Mesenchymal stem cell (in vitro differentiated cells and primary cell): ENCODE data around the gene FAM83E.
"Not testable (repeated sequence)": the region's sequence is repeated elsewhere in the genome, so short reads cannot be mapped to it uniquely, and the experiment has no call there.

ENCODE experiments used
- DNase-seq: peaks from one replicate; pipeline ENCODE4 v3.0.0-alpha.2; 2013
- H2AFZ ChIP-seq: one replicate; pipeline ENCODE4 v1.6.1; 2013; ENCODE audit warnings: low read depth, mild to moderate bottlenecking, control low read depth, inconsistent platforms, low read length, moderate library complexity
- H2AK5ac ChIP-seq: 2 replicates; pipeline ENCODE4 v1.6.1; 2013; ENCODE audit warnings: low read length, moderate library complexity, mild to moderate bottlenecking, inconsistent platforms; ENCODE audit not compliant: severe bottlenecking
- H2BK120ac ChIP-seq: one replicate; pipeline ENCODE4 v1.6.1; 2013; ENCODE audit warnings: low read depth, mild to moderate bottlenecking, inconsistent platforms, low read length, moderate library complexity
- H2BK12ac ChIP-seq, 2 experiments: one replicate each; pipeline ENCODE4 v1.6.1; 2013; ENCODE audit warnings: inconsistent platforms in 2 of 2, low read length in 2 of 2, mild to moderate bottlenecking in 2 of 2, moderate library complexity in 2 of 2, control low read depth in 1 of 2
- H2BK15ac ChIP-seq: one replicate; pipeline ENCODE4 v1.6.1; 2013; ENCODE audit warnings: mild to moderate bottlenecking, low read depth, inconsistent platforms; ENCODE audit not compliant: poor library complexity, severe bottlenecking
- H2BK5ac ChIP-seq: 2 replicates; pipeline ENCODE4 v1.6.1; 2013; ENCODE audit warnings: low read depth, mild to moderate bottlenecking, low read length, control low read depth, inconsistent platforms; ENCODE audit not compliant: poor library complexity, severe bottlenecking
- H3K14ac ChIP-seq, 2 experiments: one replicate each; pipeline ENCODE4 v1.6.1; 2013; ENCODE audit warnings: inconsistent platforms in 2 of 2, low read length in 2 of 2, control low read depth in 1 of 2, mild to moderate bottlenecking in 1 of 2, moderate library complexity in 1 of 2
- H3K18ac ChIP-seq, 2 experiments: one replicate each; pipeline ENCODE4 v1.6.1; 2013; ENCODE audit warnings: inconsistent platforms in 2 of 2, low read length in 2 of 2, control low read depth in 1 of 2, low read depth in 1 of 2, mild to moderate bottlenecking in 1 of 2
- H3K23ac ChIP-seq, 2 experiments: one replicate each; pipeline ENCODE4 v1.6.1; 2013; ENCODE audit warnings: inconsistent platforms in 2 of 2, low read length in 2 of 2, mild to moderate bottlenecking in 2 of 2, moderate library complexity in 2 of 2, control low read depth in 1 of 2
- H3K27ac ChIP-seq: 2 replicates; pipeline ENCODE4 v1.5.1; 2013; ENCODE audit warnings: mild to moderate bottlenecking, moderate library complexity, low read length, control low read depth, inconsistent platforms; ENCODE audit not compliant: poor library complexity, severe bottlenecking
- H3K27me3 ChIP-seq, 2 experiments: 2 replicates each; pipeline versions ENCODE4 v1.6.1 to v1.7.0; 2013; ENCODE audit warnings: low read length in 2 of 2, mild to moderate bottlenecking in 2 of 2, moderate library complexity in 2 of 2, control low read depth in 1 of 2, inconsistent platforms in 1 of 2; ENCODE audit not compliant: control insufficient read depth in 1 of 2, insufficient read depth in 1 of 2
- H3K36me3 ChIP-seq, 2 experiments: 2 replicates each; pipeline versions ENCODE4 v1.6.1 to v1.7.0; 2013; ENCODE audit warnings: low read length in 2 of 2, control low read depth in 1 of 2, inconsistent platforms in 1 of 2, low read depth in 1 of 2, mild to moderate bottlenecking in 1 of 2; ENCODE audit not compliant: insufficient read depth in 2 of 2, control insufficient read depth in 1 of 2
- H3K4ac ChIP-seq, 2 experiments: one replicate each; pipeline ENCODE4 v1.6.1; 2013; ENCODE audit warnings: inconsistent platforms in 2 of 2, low read length in 2 of 2, mild to moderate bottlenecking in 2 of 2, moderate library complexity in 2 of 2, control low read depth in 1 of 2, low read depth in 1 of 2
- H3K4me1 ChIP-seq: 2 replicates; pipeline ENCODE4 v1.6.1; 2013; ENCODE audit warnings: low read depth, low read length, control low read depth; ENCODE audit not compliant: control insufficient read depth, insufficient read depth
- H3K4me2 ChIP-seq: 2 replicates; pipeline ENCODE4 v1.6.1; 2013; ENCODE audit warnings: low read length, mild to moderate bottlenecking, inconsistent platforms; ENCODE audit not compliant: poor library complexity, severe bottlenecking
- H3K4me3 ChIP-seq, 2 experiments: 2 replicates each; pipeline versions ENCODE4 v1.5.1 to v1.7.0; 2013; ENCODE audit warnings: low read length in 2 of 2, mild to moderate bottlenecking in 2 of 2, control low read depth in 1 of 2, low read depth in 1 of 2; ENCODE audit not compliant: insufficient read depth in 1 of 2
- H3K79me1 ChIP-seq: replicated peaks from 2 replicates; pipeline ENCODE4 v1.6.1; 2013; ENCODE audit warnings: mild to moderate bottlenecking, control low read depth, low read length, inconsistent platforms; ENCODE audit not compliant: poor library complexity, severe bottlenecking
- H3K9ac ChIP-seq: 2 replicates; pipeline ENCODE4 v1.7.0; 2013; ENCODE audit warnings: mild to moderate bottlenecking, low read length, moderate library complexity
- H3K9me3 ChIP-seq: 2 replicates; pipeline ENCODE4 v1.7.0; 2013; ENCODE audit warnings: mild to moderate bottlenecking, low read length; ENCODE audit not compliant: control insufficient read depth
- H4K8ac ChIP-seq: one replicate; pipeline ENCODE4 v1.6.1; 2013; ENCODE audit warnings: inconsistent platforms, mild to moderate bottlenecking, low read length, moderate library complexity
- H4K91ac ChIP-seq: one replicate; pipeline ENCODE4 v1.6.1; 2013; ENCODE audit warnings: mild to moderate bottlenecking, low read length, inconsistent platforms
- WGBS: methylation state at CpG from one replicate; pipeline ENCODE4 v1.1.7; 2013; ENCODE audit warnings: mixed read lengths; 5-methylcytosine and 5-hydroxymethylcytosine counted together

FAM83E gene

GRCh38 chr19:48578891-48579290 is 36.0 kb downstream of the FAM83E start:
- WGBS = 77% methylated on average over 1 of the region's 3 CpGs
- Histone ChIP-seq H3K4me2 (no peak overlapping the region), H3K36me3 (no peaks in the 10 kb centered on the region), H3K4me1 (no peaks in the 10 kb centered on the region), H3K14ac (no peak overlapping the region), H4K8ac (no peak overlapping the region), H3K4me3 (no peak overlapping the region), H3K23ac (no peak overlapping the region), H3K9ac (no peak overlapping the region), H2AFZ (no peak overlapping the region), H2BK120ac (no peak overlapping the region), H2AK5ac (no peak overlapping the region), H2BK12ac (no peak overlapping the region), H3K79me1 (no peaks in the 10 kb centered on the region), H4K91ac (no peak overlapping the region), H3K27me3 (no peaks in the 10 kb centered on the region), H3K27ac (no peak overlapping the region), H3K9me3 (no peaks in the 10 kb centered on the region), H3K18ac (no peak overlapping the region), H3K4ac (no peak overlapping the region), H2BK15ac (no peak overlapping the region), H2BK5ac (no peak overlapping the region)
- DNase-seq = peak; percentile 34

GRCh38 chr19:48577908-48578307 is 37.0 kb downstream of the FAM83E start:
- not testable (repeated sequence) for H3K4me3 ChIP-seq, H2BK120ac ChIP-seq, H3K27ac ChIP-seq, H2BK5ac ChIP-seq, H3K27me3 ChIP-seq, H2BK12ac ChIP-seq, H3K79me1 ChIP-seq, DNase-seq, H3K14ac ChIP-seq, H3K18ac ChIP-seq, H2AFZ ChIP-seq, H3K4me1 ChIP-seq, H3K4ac ChIP-seq, H3K36me3 ChIP-seq, H3K9ac ChIP-seq, H3K23ac ChIP-seq, H3K4me2 ChIP-seq, H3K9me3 ChIP-seq, H2AK5ac ChIP-seq, H2BK15ac ChIP-seq, H4K91ac ChIP-seq, H4K8ac ChIP-seq
- 95% methylated on average over 7 of the region's 7 CpGs for WGBS

- no peak overlapping the region for H3K27ac ChIP-seq
- H3K4me2 ChIP-seq = no peak overlapping the region
- H3K23ac ChIP-seq = no peak overlapping the region
- H4K8ac ChIP-seq = no peak overlapping the region
- no peak overlapping the region for H2BK5ac ChIP-seq
- H3K18ac ChIP-seq = no peak overlapping the region
- H2BK120ac ChIP-seq = no peak overlapping the region
- H3K9me3 ChIP-seq = no peaks in the 10 kb centered on the region
- no peak overlapping the region for H3K14ac ChIP-seq
- H3K9ac ChIP-seq = no peak overlapping the region
- H3K36me3 ChIP-seq = no peaks in the 10 kb centered on the region
- no peak overlapping the region for H4K91ac ChIP-seq
- no peak overlapping the region for H3K4me3 ChIP-seq
- H2BK15ac ChIP-seq = no peak overlapping the region
- H2BK12ac ChIP-seq = no peak overlapping the region
- no peak overlapping the region for H2AK5ac ChIP-seq
- no peaks in the 10 kb centered on the region for H3K27me3 ChIP-seq
- DNase-seq = no peak
- no peak overlapping the region for H2AFZ ChIP-seq
- no peaks in the 10 kb centered on the region for H3K79me1 ChIP-seq
- WGBS = 79% methylated on average over 13 of the region's 23 CpGs
- no peak overlapping the region for H3K4ac ChIP-seq
- peaks cover 6% of the 10 kb centered on the region for H3K4me1 ChIP-seq
These were observed 38.8 kb downstream of the FAM83E start for GRCh38 chr19:48575931-48576622.

- H3K36me3 ChIP-seq = no peaks in the 10 kb centered on the region
- DNase-seq = no peak
- WGBS = 73% methylated on average over 12 of the region's 12 CpGs
These were observed 41.7 kb downstream of the FAM83E start for GRCh38 chr19:48573163-48573505.

More at GRCh38 chr19:48573163-48573505, 41.7 kb downstream of the FAM83E start:
- H3K79me1 ChIP-seq = no peaks in the 10 kb centered on the region
- no peak overlapping the region for H3K4me2 ChIP-seq
- no peak overlapping the region for H2BK15ac ChIP-seq
- H3K4me3 ChIP-seq = no peak overlapping the region
- no peak overlapping the region for H4K8ac ChIP-seq
- H2BK12ac ChIP-seq = no peak overlapping the region
- no peak overlapping the region for H2AK5ac ChIP-seq
- no peak overlapping the region for H3K9ac ChIP-seq
- H4K91ac ChIP-seq = no peak overlapping the region
- H3K27ac ChIP-seq = no peak overlapping the region
- H3K4me1 ChIP-seq = peaks cover 13% of the 10 kb centered on the region
- no peak overlapping the region for H3K14ac ChIP-seq
- no peak overlapping the region for H3K4ac ChIP-seq
- H3K9me3 ChIP-seq = no peaks in the 10 kb centered on the region
- H3K27me3 ChIP-seq = no peaks in the 10 kb centered on the region
- H2BK5ac ChIP-seq = no peak overlapping the region
- H3K18ac ChIP-seq = no peak overlapping the region
- no peak overlapping the region for H2AFZ ChIP-seq
- H2BK120ac ChIP-seq = no peak overlapping the region
- H3K23ac ChIP-seq = no peak overlapping the region
